HG02840 (cell line): ENCODE data around the gene EXD3.

Experiments used
- ATAC-seq: cut with Tn5 transposase; IDR thresholded peaks from one replicate; pipeline ENCODE4 v1.9.1; 2021; ENCODE audit warnings: mild to moderate bottlenecking, moderate library complexity, moderate number of reproducible peaks; ENCODE audit not compliant: unreplicated experiment, low FRiP score

The EXD3 gene

GRCh38 chr9:137449081-137449844 lies 26.3 kb upstream of the EXD3 start:
- ATAC-seq: no peak

GRCh38 chr9:137448602-137448962 lies 25.6 kb upstream of the EXD3 start:
- ATAC-seq: no peak

GRCh38 chr9:137447722-137448601 lies 25.0 kb upstream of the EXD3 start:
- no peak for ATAC-seq

- ATAC-seq: no peak
Observed at GRCh38 chr9:137446851-137447471, 24.0 kb upstream of the EXD3 start.

- ATAC-seq: no peak
Observed at GRCh38 chr9:137445930-137446431, 23.0 kb upstream of the EXD3 start.

DNA sequence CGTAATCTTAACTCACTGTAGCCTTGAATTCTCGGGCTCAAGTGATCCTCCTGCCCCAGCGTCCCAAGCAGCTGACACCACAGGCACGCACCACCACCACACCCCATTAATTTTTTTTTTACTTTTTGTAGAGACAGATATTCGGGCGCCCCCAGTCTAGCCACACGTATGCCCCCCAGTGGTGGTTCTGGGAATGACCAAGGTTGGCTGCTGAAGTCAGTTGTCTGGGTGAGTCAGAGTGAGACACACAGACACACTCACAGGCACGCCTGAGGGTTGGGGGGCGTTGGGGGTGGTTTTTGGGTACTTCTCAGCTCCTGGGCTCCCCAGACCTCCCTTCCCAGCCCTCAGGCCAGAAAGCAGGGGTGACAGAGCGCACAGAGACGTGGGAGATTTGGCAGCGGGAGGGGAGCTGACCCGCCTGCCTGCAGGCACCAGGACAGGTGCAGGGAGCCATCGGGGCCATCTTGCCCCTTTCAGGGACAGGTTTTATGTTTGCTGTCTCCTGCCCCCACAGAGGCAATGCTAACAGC lies 22.4 kb upstream of the EXD3 start:
- no peak for ATAC-seq

- ATAC-seq: no peak
Observed at GRCh38 chr9:137444106-137444790, 21.3 kb upstream of the EXD3 start.

DNA sequence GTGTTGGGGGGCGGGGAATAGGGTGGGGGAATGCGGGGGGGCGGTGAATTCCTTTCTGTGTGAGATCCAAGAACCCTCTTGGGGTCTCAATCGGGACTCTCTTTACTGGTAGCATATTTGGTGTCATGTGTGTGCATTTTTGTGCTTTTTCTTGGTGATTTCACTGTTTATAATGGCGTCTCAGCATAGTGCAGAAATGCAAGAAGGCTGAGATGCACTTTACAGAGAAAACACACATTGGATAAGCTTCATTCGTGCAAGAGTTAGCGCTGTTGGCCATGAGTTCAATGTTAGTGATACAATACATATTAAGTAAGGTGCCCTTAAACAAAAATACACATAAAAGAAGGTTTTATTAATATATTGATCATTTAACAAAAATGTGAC lies 19.0 kb upstream of the EXD3 start:
- ATAC-seq: no peak

- no peak for ATAC-seq
Observed at GRCh38 chr9:137441289-137441934, 18.4 kb upstream of the EXD3 start, which contains the start of gene ENTPD8. TSS of gene ENTPD8 (minus strand) at chr9:137441357. CDS start at chr9:137438285, 3,072 bp downstream.

DNA sequence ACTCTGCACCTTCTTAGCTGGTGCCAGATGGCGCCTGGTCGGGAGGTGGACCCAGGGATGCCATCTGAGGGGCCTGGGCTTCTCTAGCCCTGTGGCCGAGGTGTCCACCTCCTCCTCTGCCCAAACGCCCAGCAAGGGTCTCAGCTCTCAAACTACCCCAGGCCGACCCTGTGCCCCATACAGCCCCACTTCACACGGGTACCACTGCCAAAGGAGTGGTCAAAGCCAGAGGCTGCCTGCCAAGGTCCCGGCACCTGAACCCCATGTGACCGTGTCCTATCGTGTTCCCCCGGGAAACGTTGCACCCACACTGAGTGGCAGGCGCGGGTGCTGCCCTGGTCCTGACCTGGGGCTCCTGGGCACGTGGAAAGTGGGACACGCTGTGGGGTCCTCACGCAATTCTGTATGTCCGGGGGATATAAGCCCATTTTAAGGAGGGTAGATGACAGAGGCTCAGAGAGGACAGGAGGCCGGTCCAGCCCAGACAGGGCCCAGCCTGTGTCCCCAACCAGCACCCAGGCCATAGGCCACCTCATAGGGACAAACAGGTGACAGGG lies 16.3 kb upstream of the EXD3 start:
- no peak for ATAC-seq

- no peak for ATAC-seq
Observed at GRCh38 chr9:137438591-137439157, 15.7 kb upstream of the EXD3 start.

GRCh38 chr9:137437691-137438590 lies 15.0 kb upstream of the EXD3 start:
- no peak for ATAC-seq

- no peak for ATAC-seq
Observed at GRCh38 chr9:137436761-137437600, 14.0 kb upstream of the EXD3 start.

DNA sequence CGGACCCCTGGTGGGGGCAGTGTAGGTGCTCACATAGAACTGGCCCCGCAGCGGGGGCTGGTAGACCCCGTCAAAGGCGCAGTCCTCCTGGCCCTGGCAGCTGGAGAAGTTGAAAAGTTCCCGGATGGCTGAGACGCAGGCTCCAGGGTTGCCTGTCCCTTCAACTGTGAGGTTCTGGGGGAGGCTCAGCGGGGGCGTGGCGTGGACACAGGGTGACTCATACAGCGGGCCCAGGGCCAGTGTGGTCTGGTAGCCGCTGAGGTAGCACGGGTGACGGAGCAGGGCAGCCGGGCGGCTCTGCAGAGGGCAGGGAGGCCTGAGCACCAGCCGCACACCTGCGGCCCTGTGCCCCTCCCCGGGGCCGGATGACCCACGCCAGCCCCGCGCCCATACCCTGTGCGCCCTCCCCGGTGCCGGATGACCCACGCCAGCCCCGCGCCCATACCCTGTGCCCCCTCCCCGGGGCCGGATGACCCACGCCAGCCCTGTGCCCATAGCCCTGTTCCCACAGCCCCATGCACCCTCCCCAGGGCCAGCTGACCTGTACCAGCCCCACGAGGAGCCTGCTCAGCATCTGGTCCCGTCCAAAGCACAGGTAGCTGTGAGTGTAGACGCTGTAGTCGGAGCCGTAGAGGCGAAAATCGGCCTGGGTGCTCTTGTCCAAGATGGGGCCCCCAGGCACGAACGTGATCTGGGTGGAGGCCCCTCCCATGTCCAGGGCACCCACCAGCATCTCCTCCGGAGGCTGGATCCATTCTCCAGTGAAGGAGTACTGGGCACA lies 13.2 kb upstream of the EXD3 start:
- ATAC-seq: no peak

GRCh38 chr9:137435381-137435891 lies 12.5 kb upstream of the EXD3 start:
- no peak for ATAC-seq
